ENCODE measurements around the gene MGAT5B. TPM values are rescaled to one million over a fixed set of nuclear protein-coding genes. Genes with fewer than 3 reads are reported as not detected.

MGAT5B gene
- total and polyA plus RNA-seq, 2 donors from 2014 or later, result 0.56 to 2.3 TPM

DNA sequence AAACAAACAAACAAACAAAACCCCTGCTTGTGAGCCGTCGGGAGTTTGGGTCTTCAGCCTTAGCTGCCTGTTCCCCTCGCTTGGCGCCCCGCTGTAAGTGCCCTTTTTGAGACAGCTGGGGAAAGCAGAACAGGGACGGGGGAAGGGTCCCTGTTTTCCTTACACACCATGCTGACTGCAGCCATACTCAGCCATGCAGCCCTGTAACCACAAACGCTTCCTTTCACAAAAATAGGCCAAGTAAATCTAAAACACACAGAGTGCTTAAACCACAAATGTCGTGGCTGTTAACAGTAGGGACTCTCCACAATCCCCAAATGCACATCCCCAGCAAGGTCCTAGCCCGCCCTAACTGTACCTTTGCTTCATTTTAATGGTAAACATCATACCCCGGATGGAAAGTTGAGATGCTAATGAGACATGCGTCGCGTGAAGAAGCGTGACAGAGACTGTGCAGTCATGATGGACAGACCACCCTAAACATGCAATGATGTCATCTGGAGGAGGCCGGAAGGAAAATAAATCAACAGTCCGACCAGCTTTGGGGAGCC is 129.9 kb downstream of the MGAT5B start:
- H3K27me3 ChIP-seq (ENCODE audit: control insufficient read depth, insufficient read depth, low read length), result no peaks in the 10 kb centered on the region
- H3K4me3 ChIP-seq (ENCODE audit: low read length in 3 of 3), result no peak overlapping the region
- H3K36me3 ChIP-seq (ENCODE audit: control insufficient read depth in 2 of 3, insufficient read depth in 3 of 3, low read length in 3 of 3), result no peaks in the 10 kb centered on the region
- peaks cover 0 to 2% (median 0%) of the 10 kb centered on the region in 3 donors for H3K4me1 ChIP-seq (ENCODE audit: control insufficient read depth in 2 of 3, insufficient read depth in 2 of 3, low read depth in 1 of 3, low read length in 3 of 3)
- TF ChIP-seq, protein P1, sequence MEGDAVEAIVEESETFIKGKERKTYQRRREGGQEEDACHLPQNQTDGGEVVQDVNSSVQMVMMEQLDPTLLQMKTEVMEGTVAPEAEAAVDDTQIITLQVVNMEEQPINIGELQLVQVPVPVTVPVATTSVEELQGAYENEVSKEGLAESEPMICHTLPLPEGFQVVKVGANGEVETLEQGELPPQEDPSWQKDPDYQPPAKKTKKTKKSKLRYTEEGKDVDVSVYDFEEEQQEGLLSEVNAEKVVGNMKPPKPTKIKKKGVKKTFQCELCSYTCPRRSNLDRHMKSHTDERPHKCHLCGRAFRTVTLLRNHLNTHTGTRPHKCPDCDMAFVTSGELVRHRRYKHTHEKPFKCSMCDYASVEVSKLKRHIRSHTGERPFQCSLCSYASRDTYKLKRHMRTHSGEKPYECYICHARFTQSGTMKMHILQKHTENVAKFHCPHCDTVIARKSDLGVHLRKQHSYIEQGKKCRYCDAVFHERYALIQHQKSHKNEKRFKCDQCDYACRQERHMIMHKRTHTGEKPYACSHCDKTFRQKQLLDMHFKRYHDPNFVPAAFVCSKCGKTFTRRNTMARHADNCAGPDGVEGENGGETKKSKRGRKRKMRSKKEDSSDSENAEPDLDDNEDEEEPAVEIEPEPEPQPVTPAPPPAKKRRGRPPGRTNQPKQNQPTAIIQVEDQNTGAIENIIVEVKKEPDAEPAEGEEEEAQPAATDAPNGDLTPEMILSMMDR (IDR thresholded peaks at IDR 0.05; ENCODE audit: borderline replicate concordance, extremely low read depth, insufficient read depth), result no peak
- H3K9ac ChIP-seq (ENCODE audit: low read length in 3 of 3), result no peak overlapping the region
- no peaks in the 10 kb centered on the region for H3K9me3 ChIP-seq (ENCODE audit: control insufficient read depth in 2 of 3, insufficient read depth in 1 of 3, low read length in 3 of 3)
- no peak overlapping the region for H3K27ac ChIP-seq (ENCODE audit: low read depth in 2 of 2, low read length in 2 of 2)
- DNase-seq, result peak in 2 of 5 donors; percentile 10 to 25
- FAIRE-seq, result no peak
- intact Hi-C loops (cut with DNase I), result no loop called here

DNA sequence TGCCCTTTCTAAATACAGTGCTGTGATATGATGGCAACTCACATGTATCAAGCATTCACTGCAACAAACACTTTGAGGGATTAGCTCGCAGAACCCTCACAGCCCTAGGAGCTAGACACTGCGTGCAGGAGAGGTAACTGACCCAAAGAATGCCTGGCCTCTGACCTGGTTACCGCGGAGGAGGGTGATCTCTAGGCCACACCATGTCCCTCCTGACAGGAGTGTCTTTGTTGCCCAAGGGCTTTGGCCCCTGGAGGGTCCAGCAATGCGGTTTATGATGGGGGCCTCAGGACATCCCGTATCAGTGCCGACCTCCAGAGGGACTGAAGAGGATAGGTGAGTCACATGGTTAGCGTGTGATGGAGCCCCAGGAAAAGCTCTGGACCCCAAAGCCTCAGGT is 130.6 kb downstream of the MGAT5B start:
- H3K4me1 ChIP-seq (ENCODE audit: control insufficient read depth in 2 of 3, insufficient read depth in 2 of 3, low read depth in 1 of 3, low read length in 3 of 3), result peaks cover 0 to 2% (median 0%) of the 10 kb centered on the region in 3 donors
- H3K9ac ChIP-seq (ENCODE audit: low read length in 3 of 3), result no peak overlapping the region
- no peaks in the 10 kb centered on the region for H3K27me3 ChIP-seq (ENCODE audit: control insufficient read depth, insufficient read depth, low read length)
- no peak overlapping the region for H3K4me3 ChIP-seq (ENCODE audit: low read length in 3 of 3)
- no peaks in the 10 kb centered on the region for H3K9me3 ChIP-seq (ENCODE audit: control insufficient read depth in 2 of 3, insufficient read depth in 1 of 3, low read length in 3 of 3)
- DNase-seq (no peak), FAIRE-seq (no peak)
- intact Hi-C loops (cut with DNase I), result no loop called here
- H3K27ac ChIP-seq (ENCODE audit: low read depth in 2 of 2, low read length in 2 of 2), result no peak overlapping the region
- TF ChIP-seq, protein P1 (IDR thresholded peaks at IDR 0.05; ENCODE audit: borderline replicate concordance, extremely low read depth, insufficient read depth), result no peak
- H3K36me3 ChIP-seq (ENCODE audit: control insufficient read depth in 2 of 3, insufficient read depth in 3 of 3, low read length in 3 of 3), result no peaks in the 10 kb centered on the region

Other genes with a start within 250 kb of the MGAT5B start
- 0.31 TPM for gene ST6GALNAC1, start 224.6 kb upstream of the MGAT5B start, total RNA-seq
- gene ST6GALNAC1, start 224.6 kb upstream of the MGAT5B start, polyA plus RNA-seq (ENCODE audit: insufficient read depth, low read depth, low replicate concordance), result not detected
- 130 TPM for gene MXRA7, start 157.4 kb upstream of the MGAT5B start, total RNA-seq
- 72.4 TPM for gene MXRA7, start 157.4 kb upstream of the MGAT5B start, polyA plus RNA-seq (ENCODE audit: insufficient read depth, low read depth, low replicate concordance)
- 23.6 TPM for gene JMJD6, start 141.8 kb upstream of the MGAT5B start, total RNA-seq
- 34.3 TPM for gene JMJD6, start 141.8 kb upstream of the MGAT5B start, polyA plus RNA-seq (ENCODE audit: insufficient read depth, low read depth, low replicate concordance)
- 38.2 TPM for gene METTL23, start 141.6 kb upstream of the MGAT5B start, total RNA-seq
- 53.0 TPM for gene METTL23, start 141.6 kb upstream of the MGAT5B start, polyA plus RNA-seq (ENCODE audit: insufficient read depth, low read depth, low replicate concordance)
- gene SRSF2, start 131.1 kb upstream of the MGAT5B start, total RNA-seq, result 155 TPM
- gene SRSF2, start 131.1 kb upstream of the MGAT5B start, polyA plus RNA-seq (ENCODE audit: insufficient read depth, low read depth, low replicate concordance), result 129 TPM
- gene MFSD11, start 130.3 kb upstream of the MGAT5B start, total RNA-seq, result 22.6 TPM
- 12.5 TPM for gene MFSD11, start 130.3 kb upstream of the MGAT5B start, polyA plus RNA-seq (ENCODE audit: insufficient read depth, low read depth, low replicate concordance)